Smooth muscle cell (in vitro differentiated cells): Measurements from ENCODE around the gene PLP2. TPM values are rescaled to one million over a fixed set of nuclear protein-coding genes. Genes with fewer than 3 reads are reported as not detected.

Experiments used
- DNase-seq: peaks from one replicate; lab custom pipeline; 2025; ENCODE audit not compliant: unreplicated experiment; lab: John Stamatoyannopoulos, UW
- H2AFZ ChIP-seq: fragments of 200-600 bp; sonication (generic); 2 replicates; pipeline ENCODE4 v1.6.0; 2016; ENCODE audit warnings: antibody characterized with exemption, low read depth, mild to moderate bottlenecking
- H3F3A ChIP-seq: fragments of 200-600 bp; sonication (generic); 2 replicates; pipeline ENCODE4 v1.6.0; 2017; ENCODE audit warnings: antibody characterized with exemption, low read depth
- H3K27ac ChIP-seq: fragments of 200-600 bp; sonication (generic); 2 replicates; pipeline ENCODE4 v1.5.1; 2016; ENCODE audit warnings: low read depth, mild to moderate bottlenecking
- H3K27me3 ChIP-seq: fragments of 200-600 bp; sonication (generic); 2 replicates; pipeline ENCODE4 v1.6.1; 2016; ENCODE audit warnings: low read depth, mild to moderate bottlenecking
- H3K36me3 ChIP-seq: fragments of 200-600 bp; sonication (generic); 2 replicates; pipeline ENCODE4 v1.5.1; 2016; ENCODE audit warnings: low read depth
- H3K4me1 ChIP-seq: fragments of 200-600 bp; sonication (generic); 2 replicates; pipeline ENCODE4 v1.5.1; 2016; ENCODE audit warnings: low read depth
- H3K4me2 ChIP-seq: fragments of 200-600 bp; sonication (generic); 2 replicates; pipeline ENCODE4 v1.6.0; 2016; ENCODE audit warnings: mild to moderate bottlenecking
- H3K4me3 ChIP-seq: fragments of 200-600 bp; sonication (generic); 2 replicates; pipeline ENCODE4 v1.5.1; 2016; ENCODE audit warnings: mild to moderate bottlenecking
- H3K79me2 ChIP-seq: fragments of 200-600 bp; sonication (generic); 2 replicates; pipeline ENCODE4 v1.6.0; 2016; ENCODE audit warnings: low read depth, mild to moderate bottlenecking
- H3K9ac ChIP-seq: fragments of 200-600 bp; sonication (generic); 2 replicates; pipeline ENCODE4 v1.6.0; 2016; ENCODE audit warnings: low read depth
- H3K9me3 ChIP-seq: fragments of 200-600 bp; sonication (generic); replicated peaks from 2 replicates; pipeline ENCODE4 v1.5.1; 2016; ENCODE audit warnings: low read depth
- H4K20me1 ChIP-seq: fragments of 200-600 bp; sonication (generic); 2 replicates; pipeline ENCODE4 v1.6.0; 2016; ENCODE audit warnings: low read depth
- WGBS: methylation state at CpG from one replicate; pipeline ENCODE4 v1.1.7; 2016; ENCODE audit warnings: low lambda C conversion rate; 5-methylcytosine and 5-hydroxymethylcytosine counted together
- polyA plus RNA-seq: library from polyadenylated mRNA; unstranded; fragments of >200 nt; fragmentation: Nextera tagmentation; extraction: Ambion mirVana; gene quantifications from 2 replicates; pipeline ENCODE4 v1.2.1, GENCODE V29; 2016
- total RNA-seq: library from RNA; depleted of rRNA; stranded (reverse); fragments of >200 nt; gene quantifications from 2 replicates; pipeline ENCODE4 v1.2.3, GENCODE V29; 2014
- TF ChIP-seq, protein P1 (sequence below): fragments of 200-600 bp; sonication (generic); IDR thresholded peaks from 2 replicates; pipeline ENCODE4 v1.5.1; 2017; ENCODE audit warnings: borderline replicate concordance, mild to moderate bottlenecking, antibody characterized with exemption; ENCODE audit not compliant: insufficient read depth, poor library complexity, severe bottlenecking

PLP2 gene
- total and polyA plus RNA-seq, 2 experiments from 2014 or later: 190 to 237 TPM

GRCh38 chrX:49199315-49199595 is 27.6 kb downstream of the PLP2 start:
- no peaks in the 10 kb centered on the region for H3K4me1 ChIP-seq
- no peak overlapping the region for H3K27ac ChIP-seq
- no peaks in the 10 kb centered on the region for H3K9me3 ChIP-seq
- no peaks in the 10 kb centered on the region for H3K36me3 ChIP-seq
- 38% methylated on average over 5 of the region's 11 CpGs for WGBS
- no peaks in the 10 kb centered on the region for H3K79me2 ChIP-seq
- H2AFZ ChIP-seq: no peak overlapping the region
- no peaks in the 10 kb centered on the region for H4K20me1 ChIP-seq
- no peak for DNase-seq
- no peak overlapping the region for H3K9ac ChIP-seq
- H3K4me3 ChIP-seq: no peak overlapping the region
- no peaks in the 10 kb centered on the region for H3F3A ChIP-seq
- no peaks in the 10 kb centered on the region for H3K27me3 ChIP-seq
- H3K4me2 ChIP-seq: no peak overlapping the region
- TF ChIP-seq, protein P1, sequence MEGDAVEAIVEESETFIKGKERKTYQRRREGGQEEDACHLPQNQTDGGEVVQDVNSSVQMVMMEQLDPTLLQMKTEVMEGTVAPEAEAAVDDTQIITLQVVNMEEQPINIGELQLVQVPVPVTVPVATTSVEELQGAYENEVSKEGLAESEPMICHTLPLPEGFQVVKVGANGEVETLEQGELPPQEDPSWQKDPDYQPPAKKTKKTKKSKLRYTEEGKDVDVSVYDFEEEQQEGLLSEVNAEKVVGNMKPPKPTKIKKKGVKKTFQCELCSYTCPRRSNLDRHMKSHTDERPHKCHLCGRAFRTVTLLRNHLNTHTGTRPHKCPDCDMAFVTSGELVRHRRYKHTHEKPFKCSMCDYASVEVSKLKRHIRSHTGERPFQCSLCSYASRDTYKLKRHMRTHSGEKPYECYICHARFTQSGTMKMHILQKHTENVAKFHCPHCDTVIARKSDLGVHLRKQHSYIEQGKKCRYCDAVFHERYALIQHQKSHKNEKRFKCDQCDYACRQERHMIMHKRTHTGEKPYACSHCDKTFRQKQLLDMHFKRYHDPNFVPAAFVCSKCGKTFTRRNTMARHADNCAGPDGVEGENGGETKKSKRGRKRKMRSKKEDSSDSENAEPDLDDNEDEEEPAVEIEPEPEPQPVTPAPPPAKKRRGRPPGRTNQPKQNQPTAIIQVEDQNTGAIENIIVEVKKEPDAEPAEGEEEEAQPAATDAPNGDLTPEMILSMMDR: no peak

DNA sequence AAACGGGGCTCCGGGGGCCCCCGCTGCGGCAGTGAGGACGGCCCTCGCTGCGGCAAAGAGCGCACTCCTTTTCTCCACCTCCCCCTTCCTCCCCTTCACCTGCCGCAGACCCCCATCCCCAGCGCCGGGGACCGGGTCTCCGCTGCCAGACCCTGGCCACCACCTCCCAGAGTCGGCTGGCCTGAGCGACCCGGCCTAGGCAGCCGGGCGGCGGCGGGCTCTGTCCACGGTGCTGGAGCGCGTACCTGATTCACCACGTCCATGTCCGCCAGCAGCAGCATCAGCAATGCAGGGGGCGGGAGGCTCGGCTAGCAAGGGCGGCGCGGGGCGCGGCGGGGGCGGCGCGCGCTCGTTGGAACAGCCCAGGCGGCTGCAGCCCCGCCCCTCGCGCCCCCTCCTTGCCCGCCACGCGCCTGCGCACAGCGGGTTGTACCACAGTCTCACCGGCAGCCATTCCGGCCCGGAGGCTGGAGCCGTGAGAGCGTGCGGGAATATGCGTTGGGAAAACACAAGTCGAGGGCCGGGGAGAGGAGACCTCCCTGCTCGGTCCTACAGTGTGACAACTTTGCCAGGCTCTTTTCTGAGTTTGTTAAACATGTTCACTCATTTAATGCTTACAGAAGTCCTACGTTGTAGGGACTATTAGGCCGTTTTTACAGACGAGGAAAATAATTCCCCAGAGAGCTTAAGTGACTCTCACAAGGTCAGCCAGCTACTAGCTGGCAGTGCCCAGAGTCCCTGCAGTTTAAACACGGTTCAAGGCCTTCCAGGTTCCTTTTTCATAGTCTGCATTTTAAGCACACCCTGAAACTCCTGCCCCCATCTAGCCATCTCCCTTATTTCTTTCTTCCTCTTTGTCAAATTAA is 28.4 kb downstream of the PLP2 start, which contains the start of gene SYP:
Gene SYP (minus strand): TSS at position 288 of the 866 bp plus-strand sequence. CDS start 7 bp downstream, at position 281.
- WGBS: 62% methylated on average over 52 of the region's 61 CpGs
- no peaks in the 10 kb centered on the region for H3K9me3 ChIP-seq
- peak within 1 kb of the TSS; percentile 61 for H3K4me2 ChIP-seq
- H3K27me3 ChIP-seq: no peaks in the 10 kb centered on the region
- TF ChIP-seq, protein P1: no peak
- no peaks in the 10 kb centered on the region for H3F3A ChIP-seq
- peak; percentile 63 for DNase-seq
- H3K27ac ChIP-seq: no peak within 1 kb of the TSS
- peak within 1 kb of the TSS; percentile 28 for H2AFZ ChIP-seq
- no peaks in the 10 kb centered on the region for H3K36me3 ChIP-seq
- H3K9ac ChIP-seq: no peak within 1 kb of the TSS
- H4K20me1 ChIP-seq: no peaks in the 10 kb centered on the region
- no peaks in the 10 kb centered on the region for H3K4me1 ChIP-seq
- H3K79me2 ChIP-seq: no peaks in the 10 kb centered on the region
- H3K4me3 ChIP-seq: peak within 1 kb of the TSS; percentile 35

- Histone ChIP-seq H3F3A (no peaks in the 10 kb centered on the region), H3K4me2 (no peak overlapping the region), H4K20me1 (no peaks in the 10 kb centered on the region), H3K9me3 (no peaks in the 10 kb centered on the region), H3K79me2 (no peaks in the 10 kb centered on the region), H2AFZ (no peak overlapping the region), H3K36me3 (no peaks in the 10 kb centered on the region), H3K27me3 (no peaks in the 10 kb centered on the region), H3K4me3 (no peak overlapping the region), H3K27ac (no peak overlapping the region), H3K9ac (no peak overlapping the region), H3K4me1 (no peaks in the 10 kb centered on the region)
- 87% methylated on average over 2 of the region's 2 CpGs for WGBS
- no peak for DNase-seq
- TF ChIP-seq, protein P1: no peak
These were observed 30.3 kb downstream of the PLP2 start for GRCh38 chrX:49202022-49202421.

- WGBS: 75% methylated on average over 3 of the region's 3 CpGs
- Histone ChIP-seq H3K4me3 (no peak overlapping the region), H3K4me1 (no peaks in the 10 kb centered on the region), H3K9ac (no peak overlapping the region), H3K27ac (no peak overlapping the region), H3K4me2 (no peak overlapping the region), H4K20me1 (no peaks in the 10 kb centered on the region), H3K27me3 (no peaks in the 10 kb centered on the region), H3K9me3 (no peaks in the 10 kb centered on the region), H3K79me2 (no peaks in the 10 kb centered on the region), H3K36me3 (no peaks in the 10 kb centered on the region), H3F3A (no peaks in the 10 kb centered on the region), H2AFZ (no peak overlapping the region)
- TF ChIP-seq, protein P1: no peak
- no peak for DNase-seq
These were observed 31.8 kb downstream of the PLP2 start for GRCh38 chrX:49203536-49203935.
